ENCODE results near the gene TBL3. TPM values are rescaled to one million over a fixed set of nuclear protein-coding genes. Genes with fewer than 3 reads are reported as not detected.

Gene TBL3
- total RNA-seq, 2 experiments from 2014 or later = 12.7 to 15.5 TPM

- Mint-ChIP-seq H3K27me3 (no peaks in the 10 kb centered on the region), H3K9me3 (no peaks in the 10 kb centered on the region), H3K4me3 (no peak overlapping the region), H3K27ac (no peak overlapping the region), H3K36me3 (ENCODE audit: low read depth) (no peaks in the 10 kb centered on the region), H3K4me1 (ENCODE audit: low read depth) (peaks cover 7% of the 10 kb centered on the region)
- POLR2A ChIA-PET = no interaction called here
- Histone ChIP-seq H3K27me3 (ENCODE audit: control insufficient read depth in 1 of 2, insufficient read depth in 2 of 2, low read length in 2 of 2) (peaks cover 0 to 2% of the 10 kb centered on the region in 2 experiments), H3K4me1 (ENCODE audit: insufficient read depth, low read length) (peaks cover 23% of the 10 kb centered on the region), H3K36me3 (ENCODE audit: insufficient read depth, low read length) (no peaks in the 10 kb centered on the region), H3K9me3 (ENCODE audit: control insufficient read depth in 1 of 2, insufficient read depth in 1 of 2, low read length in 2 of 2) (no peaks in the 10 kb centered on the region), H3K4me3 (ENCODE audit: low read length) (no peak overlapping the region), H3K27ac (ENCODE audit: low read depth in 1 of 2, low read length in 2 of 2) (no peak overlapping the region)
- CTCF ChIA-PET = no interaction called here
- no peak for ATAC-seq (ENCODE audit: poor library complexity)
- intact Hi-C loops (cut with DNase I, micrococcal nuclease) = loop anchor here in 1 of 2 experiments (5.0 to 10.0 kb wide), 2 partner anchors 225 to 458 kb away; partner anchors contain the start of gene ECI1
- DNase-seq = no peak
- no peak for TF ChIP-seq CTCF (IDR thresholded peaks at IDR 0.05)
Observed at GRCh38 chr16:2029350-2029749, 57.5 kb downstream of the TBL3 start.

DNA sequence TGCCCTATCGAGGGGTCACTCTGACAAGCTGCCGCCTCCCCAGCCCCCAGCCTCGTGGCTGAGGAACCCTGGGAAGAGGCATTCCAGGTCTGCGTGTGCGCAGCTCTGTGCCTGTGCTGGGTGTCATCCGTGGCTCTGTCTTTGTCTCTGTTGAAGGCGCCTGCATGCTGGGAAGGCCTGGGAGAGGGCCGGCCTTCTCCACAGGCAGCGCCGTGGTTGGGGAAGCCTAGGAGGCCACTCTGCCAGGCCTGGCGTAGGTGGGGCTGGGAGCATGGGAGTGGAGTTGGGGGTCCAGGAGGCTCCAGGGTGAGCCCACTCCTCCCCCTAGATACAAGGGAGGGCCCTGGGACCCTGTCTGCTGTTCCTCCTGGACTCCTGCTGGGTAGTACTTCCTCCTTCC, 58.2 kb downstream of the TBL3 start:
- peaks cover 0 to 2% of the 10 kb centered on the region in 2 experiments for H3K27me3 ChIP-seq (ENCODE audit: control insufficient read depth in 1 of 2, insufficient read depth in 2 of 2, low read length in 2 of 2)
- Mint-ChIP-seq H3K27me3 (no peaks in the 10 kb centered on the region), H3K36me3 (ENCODE audit: low read depth) (no peaks in the 10 kb centered on the region), H3K4me1 (ENCODE audit: low read depth) (peaks cover 6% of the 10 kb centered on the region), H3K9me3 (no peaks in the 10 kb centered on the region), H3K27ac (no peak overlapping the region), H3K4me3 (no peak overlapping the region)
- intact Hi-C loops (cut with DNase I, micrococcal nuclease) = no loop called here
- CTCF ChIA-PET = no interaction called here
- DNase-seq = no peak
- peaks cover 22% of the 10 kb centered on the region for H3K4me1 ChIP-seq (ENCODE audit: insufficient read depth, low read length)
- H3K4me3 ChIP-seq (ENCODE audit: low read length) = no peak overlapping the region
- no peak for TF ChIP-seq CTCF (IDR thresholded peaks at IDR 0.05)
- H3K9me3 ChIP-seq (ENCODE audit: control insufficient read depth in 1 of 2, insufficient read depth in 1 of 2, low read length in 2 of 2) = no peaks in the 10 kb centered on the region
- H3K27ac ChIP-seq (ENCODE audit: low read depth in 1 of 2, low read length in 2 of 2) = no peak overlapping the region
- no peaks in the 10 kb centered on the region for H3K36me3 ChIP-seq (ENCODE audit: insufficient read depth, low read length)
- POLR2A ChIA-PET = no interaction called here
- ATAC-seq (ENCODE audit: poor library complexity) = no peak

DNA sequence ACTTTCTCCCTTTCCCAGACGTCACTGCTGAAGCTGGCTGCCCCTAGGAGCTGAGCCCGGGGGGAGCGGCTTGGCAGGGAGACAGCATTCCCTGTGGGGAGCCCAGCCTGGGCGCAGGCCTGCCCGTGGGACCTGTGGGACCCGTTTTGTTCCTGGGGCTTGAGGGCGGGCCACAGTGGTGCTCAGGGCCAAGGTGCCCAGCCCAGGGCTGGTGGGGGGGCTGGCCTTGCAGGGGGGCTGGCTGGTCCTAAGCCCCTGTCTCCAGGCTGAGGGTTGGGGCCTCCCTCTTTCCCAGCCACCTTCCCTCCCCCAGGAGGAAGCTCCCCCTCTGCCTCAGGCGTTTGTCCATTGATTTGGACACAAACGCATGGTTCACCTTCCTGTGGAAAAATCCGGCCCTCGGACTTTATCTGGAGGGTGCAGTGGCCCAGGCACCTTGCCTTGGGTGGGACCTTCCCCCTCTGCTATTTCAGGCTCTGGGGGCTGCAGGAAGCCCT, 59.3 kb downstream of the TBL3 start:
- H3K27me3 Mint-ChIP-seq = no peaks in the 10 kb centered on the region
- Histone ChIP-seq H3K27ac (ENCODE audit: low read depth in 1 of 2, low read length in 2 of 2) (no peak overlapping the region), H3K4me3 (ENCODE audit: low read length) (no peak overlapping the region), H3K9me3 (ENCODE audit: control insufficient read depth in 1 of 2, insufficient read depth in 1 of 2, low read length in 2 of 2) (no peaks in the 10 kb centered on the region), H3K27me3 (ENCODE audit: control insufficient read depth in 1 of 2, insufficient read depth in 2 of 2, low read length in 2 of 2) (no peaks in the 10 kb centered on the region), H3K36me3 (ENCODE audit: insufficient read depth, low read length) (no peaks in the 10 kb centered on the region), H3K4me1 (ENCODE audit: insufficient read depth, low read length) (peaks cover 18% of the 10 kb centered on the region)
- intact Hi-C loops (cut with DNase I, micrococcal nuclease) = no loop called here
- no peak overlapping the region for H3K4me3 Mint-ChIP-seq
- no peak for TF ChIP-seq CTCF (IDR thresholded peaks at IDR 0.05)
- no peaks in the 10 kb centered on the region for H3K36me3 Mint-ChIP-seq (ENCODE audit: low read depth)
- no peak overlapping the region for H3K27ac Mint-ChIP-seq
- CTCF ChIA-PET = no interaction called here
- no peak for ATAC-seq (ENCODE audit: poor library complexity)
- DNase-seq = no peak
- H3K9me3 Mint-ChIP-seq = no peaks in the 10 kb centered on the region
- POLR2A ChIA-PET = no interaction called here
- H3K4me1 Mint-ChIP-seq (ENCODE audit: low read depth) = peaks cover 6% of the 10 kb centered on the region

Other genes starting within 250 kb of the TBL3 start
- gene NME3, start 200.5 kb upstream of the TBL3 start, total RNA-seq = 10 to 100 TPM; 46.2 to 54.2 TPM
- 10 to 100 TPM; 28.6 to 30.8 TPM for gene EME2, start 199.2 kb upstream of the TBL3 start, total RNA-seq
- gene MRPS34, start 198.9 kb upstream of the TBL3 start, total RNA-seq = 10 to 100 TPM; 25.5 to 26.9 TPM
- 10 to 100 TPM; 86.3 to 87.6 TPM for gene SPSB3, start 189.5 kb upstream of the TBL3 start, total RNA-seq
- 10 to 100 TPM; 36.4 to 38.1 TPM for gene NUBP2, start 189.1 kb upstream of the TBL3 start, total RNA-seq
- under 1 TPM; 0.67 to 0.80 TPM for gene IGFALS, start 178.3 kb upstream of the TBL3 start, total RNA-seq
- gene HAGH, start 145.2 kb upstream of the TBL3 start, total RNA-seq = 10 to 100 TPM; 20.9 to 22.7 TPM
- gene FAHD1, start 144.8 kb upstream of the TBL3 start, total RNA-seq = 1 to 10 TPM; 4.1 to 4.5 TPM
- gene MEIOB, start 99.9 kb upstream of the TBL3 start, total RNA-seq = not detected
- not detected for gene HS3ST6, start 53.6 kb upstream of the TBL3 start, total RNA-seq
- 1 to 10 TPM; 2.3 to 2.4 TPM for gene MSRB1, start 28.9 kb upstream of the TBL3 start, total RNA-seq
- gene RPL3L, start 17.4 kb upstream of the TBL3 start, total RNA-seq = not detected
- gene NDUFB10, start 12.5 kb upstream of the TBL3 start, total RNA-seq = 10 to 100 TPM; 40.7 to 41.1 TPM
- gene RPS2, start 7.2 kb upstream of the TBL3 start, total RNA-seq = 1,000 to 10,000 TPM; 3,604 to 3,755 TPM
- gene RNF151, start 5.2 kb upstream of the TBL3 start, total RNA-seq = not detected
- under 1 TPM; 0.56 to 0.99 TPM for gene NOXO1, start 9.4 kb downstream of the TBL3 start, total RNA-seq
- 10 to 100 TPM; 14.5 TPM for gene GFER, start 12.1 kb downstream of the TBL3 start, total RNA-seq
- gene SYNGR3, start 17.9 kb downstream of the TBL3 start, total RNA-seq = 1 to 10 TPM; 3.8 to 3.9 TPM
- 10 to 100 TPM; 39.7 to 43.6 TPM for gene ZNF598, start 37.8 kb downstream of the TBL3 start, total RNA-seq
- gene NPW, start 47.7 kb downstream of the TBL3 start, total RNA-seq = under 1 TPM in 1 of 2 experiments, not detected in 1; 0.80 TPM
- gene NHERF2, start 54.8 kb downstream of the TBL3 start, total RNA-seq = 1 to 10 TPM; 1.9 to 2.0 TPM
- gene NTHL1, start 75.8 kb downstream of the TBL3 start, total RNA-seq = 1 to 10 TPM; 2.7 to 2.9 TPM
- 10 to 100 TPM; 83.0 to 85.0 TPM for gene TSC2, start 75.9 kb downstream of the TBL3 start, total RNA-seq
- 10 to 100 TPM; 80.3 to 85.6 TPM for gene PKD1, start 163.8 kb downstream of the TBL3 start, total RNA-seq
- not detected for gene RAB26, start 176.6 kb downstream of the TBL3 start, total RNA-seq
- gene TRAF7, start 183.7 kb downstream of the TBL3 start, total RNA-seq = 10 to 100 TPM; 19.9 to 24.0 TPM
- gene CASKIN1, start 224.6 kb downstream of the TBL3 start, total RNA-seq = under 1 TPM in 1 of 2 experiments, not detected in 1; 0.06 TPM
- 10 to 100 TPM; 22.9 to 26.4 TPM for gene MLST8, start 233.4 kb downstream of the TBL3 start, total RNA-seq
- gene BRICD5, start 238.8 kb downstream of the TBL3 start, total RNA-seq = 1 to 10 TPM; 4.2 to 5.0 TPM
- gene PGP, start 242.8 kb downstream of the TBL3 start, total RNA-seq = 1 to 10 TPM; 8.1 to 8.5 TPM

Data from CD4-positive, alpha-beta T cell (primary cell).